PC-3 (cell line): ENCODE results near the gene IL20. TPM values are rescaled to one million over a fixed set of nuclear protein-coding genes. Genes with fewer than 3 reads are reported as not detected.

Experiments used
- ATAC-seq: fragments of 200-7000 bp; cut with Tn5 transposase; 2 replicates; pipeline ENCODE4 v1.9.1; 2020; ENCODE audit warnings: mild to moderate bottlenecking, moderate library complexity
- BruUV-seq: library from RNA; stranded (reverse); fragments of 400-500 nt; replicated peaks from 2 replicates; lab custom pipeline; 2021; lab: Mats Ljungman, UMichigan
- CTCF ChIA-PET: fragments of 300-600 bp; sonication (Branson Sonifier 250); formaldehyde crosslinking; loops from one replicate; lab custom pipeline; 2022; ENCODE audit warnings: antibody characterized with exemption; lab: Charles Lee
- POLR2A ChIA-PET: fragments of 300-600 bp; sonication (Branson Sonifier 250); formaldehyde crosslinking; loops from one replicate; lab custom pipeline; 2022; ENCODE audit warnings: antibody characterized with exemption; ENCODE audit not compliant: unreplicated experiment; lab: Charles Lee
- DNase-seq: peaks from one replicate; pipeline ENCODE4 v3.0.0-alpha.2; 2015
- H2AFZ ChIP-seq: fragments of 300-600 bp; sonication (generic); 2 replicates; pipeline ENCODE4 v1.6.0; 2016; ENCODE audit warnings: antibody characterized with exemption, low read length
- H3F3A ChIP-seq: fragments of 300-600 bp; sonication (generic); one replicate; pipeline ENCODE4 v1.6.0; 2017; ENCODE audit warnings: antibody characterized with exemption, low read length, control low read depth, mild to moderate bottlenecking; ENCODE audit not compliant: unreplicated experiment
- H3K27ac ChIP-seq: fragments of 300-600 bp; sonication (generic); 2 replicates; pipeline ENCODE4 v1.5.1; 2016; ENCODE audit warnings: mild to moderate bottlenecking, low read length
- H3K27me3 ChIP-seq: fragments of 300-600 bp; sonication (generic); 2 replicates; pipeline ENCODE4 v1.6.1; 2016; ENCODE audit warnings: low read length, mixed read lengths
- H3K36me3 ChIP-seq: fragments of 300-600 bp; sonication (generic); 2 replicates; pipeline ENCODE4 v1.6.1; 2016; ENCODE audit warnings: low read depth, mixed run types, low read length, mixed read lengths
- H3K4me1 ChIP-seq: fragments of 300-600 bp; sonication (generic); 2 replicates; pipeline ENCODE4 v1.5.1; 2016; ENCODE audit warnings: low read length; ENCODE audit not compliant: insufficient read depth
- H3K4me2 ChIP-seq: fragments of 300-600 bp; sonication (generic); 2 replicates; pipeline ENCODE4 v1.6.0; 2016; ENCODE audit warnings: low read length
- H3K4me3 ChIP-seq: fragments of 300-600 bp; sonication (generic); 2 replicates; pipeline ENCODE4 v1.5.1; 2016; ENCODE audit warnings: mild to moderate bottlenecking, low read length, mixed read lengths
- H3K79me2 ChIP-seq: fragments of 300-600 bp; sonication (generic); 2 replicates; pipeline ENCODE4 v1.6.1; 2017; ENCODE audit warnings: low read length, mixed read lengths
- H3K9ac ChIP-seq: fragments of 300-600 bp; sonication (generic); 2 replicates; pipeline ENCODE4 v1.6.0; 2016; ENCODE audit warnings: mild to moderate bottlenecking, low read length
- H3K9me2 ChIP-seq: fragments of 300-600 bp; sonication (generic); replicated peaks from 2 replicates; pipeline ENCODE4 v1.6.1; 2016; ENCODE audit warnings: mixed run types, low read length, mixed read lengths
- H3K9me3 ChIP-seq: fragments of 300-600 bp; sonication (generic); 2 replicates; pipeline ENCODE4 v1.6.1; 2016; ENCODE audit warnings: low read length, mixed read lengths
- H4K20me1 ChIP-seq: fragments of 300-600 bp; sonication (generic); 2 replicates; pipeline ENCODE4 v1.6.1; 2016; ENCODE audit warnings: low read length, mixed read lengths
- CTCF ChIP-seq: fragments of 300-600 bp; sonication (generic); conservative IDR thresholded peaks from 2 replicates; pipeline ENCODE4 v1.5.1; 2017; ENCODE audit warnings: antibody characterized with exemption, low read depth, mild to moderate bottlenecking, low read length
- EZH2 ChIP-seq: fragments of 300-600 bp; sonication (generic); IDR thresholded peaks from one replicate; pipeline ENCODE4 v1.6.1; 2017; ENCODE audit warnings: antibody characterized with exemption, mild to moderate bottlenecking, low read length; ENCODE audit not compliant: unreplicated experiment
- EZH2phosphoT487 ChIP-seq: fragments of 300-600 bp; sonication (generic); IDR thresholded peaks from 2 replicates; pipeline ENCODE4 v1.6.1; 2018; ENCODE audit warnings: mild to moderate bottlenecking, antibody characterized with exemption, low read length, borderline replicate concordance
- intact Hi-C: fragments of 100-400 bp; cut with micrococcal nuclease; formaldehyde crosslinking; loops from 2 replicates; pipeline ENCODE4 v1.9.0; 2023
- total RNA-seq: library from RNA; depleted of rRNA; stranded (reverse); fragments of >200 nt; gene quantifications from 2 replicates; pipeline ENCODE4 v1.2.3, GENCODE V29; 2014

The IL20 gene
- total RNA-seq, 1 experiment from 2014 or later, result not detected

- Histone ChIP-seq H4K20me1 (no peaks in the 10 kb centered on the region), H3K4me2 (peak overlapping the region; percentile 81), H3K9ac (peak overlapping the region; percentile 88), H3K4me1 (peaks cover 72% of the 10 kb centered on the region), H3K9me3 (no peaks in the 10 kb centered on the region), H3K9me2 (no peaks in the 10 kb centered on the region), H3K36me3 (no peaks in the 10 kb centered on the region), H3F3A (peaks cover 5% of the 10 kb centered on the region), H3K4me3 (peak overlapping the region; percentile 48), H3K79me2 (no peaks in the 10 kb centered on the region), H3K27ac (peak overlapping the region; percentile 92), H3K27me3 (no peaks in the 10 kb centered on the region), H2AFZ (peak overlapping the region; percentile 8; the same call in 1 of the 2 replicates)
- CTCF ChIA-PET, result interaction anchor here (0.6 to 1.9 kb wide), 7 partner anchors 13 to 419 kb away, joined by 3 to 16 read pairs (median 5); partner anchors contain the start of gene IL20
- TF ChIP-seq EZH2 (no peak), CTCF (no peak), EZH2phosphoT487 (no peak)
- peak; percentile 99 for DNase-seq
- ATAC-seq, result peak; percentile 77
- BruUV-seq, result TSS peak; percentile 90
- intact Hi-C loops, result loop anchor here (1.0 kb wide), 2 partner anchors 21 to 25 kb away; partner anchors contain the start of gene IL20
- POLR2A ChIA-PET, result interaction anchor here (0.5 to 1.4 kb wide), 8 partner anchors 10 to 260 kb away, joined by 3 to 19 read pairs (median 4); partner anchors contain the start of gene C1orf116
Observed at GRCh38 chr1:206890125-206891060, 25.0 kb downstream of the IL20 start.

- ChIA-PET CTCF (interaction anchor here (1.7 to 1.9 kb wide), 2 partner anchors 18 to 21 kb away, joined by 12 to 16 read pairs; no protein-coding TSS in a partner anchor), POLR2A (interaction anchor here (0.8 kb wide), 1 partner anchor 256 kb away, joined by 4 read pairs; the partner anchor contains the start of gene DYRK3)
- no peaks in the 10 kb centered on the region for H3K9me2 ChIP-seq
- H3K79me2 ChIP-seq, result no peaks in the 10 kb centered on the region
- H3K36me3 ChIP-seq, result no peaks in the 10 kb centered on the region
- BruUV-seq, result no TSS peak
- peak overlapping the region; percentile 48 for H3K4me3 ChIP-seq
- DNase-seq (peak; percentile 66), ATAC-seq (peak; percentile 5)
- H3K27me3 ChIP-seq, result no peaks in the 10 kb centered on the region
- TF ChIP-seq EZH2 (no peak), CTCF (peak; percentile 16; the same call in 1 of the 2 replicates)
- intact Hi-C loops, result no loop called here
- H3K27ac ChIP-seq, result peak overlapping the region; percentile 92
- H4K20me1 ChIP-seq, result no peaks in the 10 kb centered on the region
- no peak overlapping the region for H2AFZ ChIP-seq
- peak overlapping the region; percentile 81 for H3K4me2 ChIP-seq
- H3K9me3 ChIP-seq, result no peaks in the 10 kb centered on the region
- peaks cover 5% of the 10 kb centered on the region for H3F3A ChIP-seq
- peak overlapping the region; percentile 88 for H3K9ac ChIP-seq
- peaks cover 82% of the 10 kb centered on the region for H3K4me1 ChIP-seq
Observed at GRCh38 chr1:206891412-206891811, 26.0 kb downstream of the IL20 start.
